ENCODE data around the gene NOMO2. TPM values are rescaled to one million over a fixed set of nuclear protein-coding genes. Genes with fewer than 3 reads are reported as not detected.
"Not testable (repeated sequence)": the region's sequence is repeated elsewhere in the genome, so short reads cannot be mapped to it uniquely, and the experiment has no call there.

The NOMO2 gene
- total and polyA plus RNA-seq, 5 experiments from 2014 or later: 40.9 to 60.8 (median 45.1) TPM

- H3K4me1 Mint-ChIP-seq, ATAC-seq, H3K36me3 Mint-ChIP-seq, H3K27ac Mint-ChIP-seq, POLR2A ChIA-PET, H3K4me3 Mint-ChIP-seq, DNase-seq, H3K27me3 Mint-ChIP-seq, H3K9me3 Mint-ChIP-seq: not testable (repeated sequence)
Observed at GRCh38 chr16:18589806-18590205, 27.9 kb upstream of the NOMO2 start.

GRCh38 chr16:18586560-18587540 is 25.0 kb upstream of the NOMO2 start:
- H3K4me3 Mint-ChIP-seq, H3K36me3 Mint-ChIP-seq, DNase-seq, H3K27ac Mint-ChIP-seq, ATAC-seq, H3K4me1 Mint-ChIP-seq, POLR2A ChIA-PET, H3K9me3 Mint-ChIP-seq, H3K27me3 Mint-ChIP-seq: not testable (repeated sequence)

GRCh38 chr16:18585789-18586188 is 23.9 kb upstream of the NOMO2 start:
- DNase-seq, H3K27ac Mint-ChIP-seq, H3K27me3 Mint-ChIP-seq, H3K4me1 Mint-ChIP-seq, H3K36me3 Mint-ChIP-seq, H3K4me3 Mint-ChIP-seq, POLR2A ChIA-PET, H3K9me3 Mint-ChIP-seq, ATAC-seq: not testable (repeated sequence)

- Mint-ChIP-seq H3K4me3 (no peak overlapping the region), H3K9me3 (no peaks in the 10 kb centered on the region), H3K4me1 (no peaks in the 10 kb centered on the region), H3K27me3 (peaks cover 0 to 2% (median 0%) of the 10 kb centered on the region in 5 donors), H3K27ac (no peak overlapping the region), H3K36me3 (no peaks in the 10 kb centered on the region)
- POLR2A ChIA-PET: no interaction called here
- no peak for ATAC-seq
- no peak for DNase-seq
Observed at GRCh38 chr16:18582902-18583301, 21.0 kb upstream of the NOMO2 start.

- H3K36me3 Mint-ChIP-seq, H3K9me3 Mint-ChIP-seq, ATAC-seq, H3K4me1 Mint-ChIP-seq, POLR2A ChIA-PET, H3K4me3 Mint-ChIP-seq, DNase-seq, H3K27ac Mint-ChIP-seq, H3K27me3 Mint-ChIP-seq: not testable (repeated sequence)
Observed at GRCh38 chr16:18580396-18580795, 18.5 kb upstream of the NOMO2 start.

- H3K27me3 Mint-ChIP-seq, H3K4me1 Mint-ChIP-seq, POLR2A ChIA-PET, H3K36me3 Mint-ChIP-seq, ATAC-seq, H3K4me3 Mint-ChIP-seq, DNase-seq, H3K27ac Mint-ChIP-seq, H3K9me3 Mint-ChIP-seq: not testable (repeated sequence)
Observed at GRCh38 chr16:18579261-18579660, 17.4 kb upstream of the NOMO2 start.

GRCh38 chr16:18577942-18578341 is 16.0 kb upstream of the NOMO2 start:
- ATAC-seq, H3K27me3 Mint-ChIP-seq, H3K27ac Mint-ChIP-seq, H3K9me3 Mint-ChIP-seq, H3K36me3 Mint-ChIP-seq, H3K4me1 Mint-ChIP-seq, DNase-seq, POLR2A ChIA-PET, H3K4me3 Mint-ChIP-seq: not testable (repeated sequence)

GRCh38 chr16:18575945-18576344 is 14.0 kb upstream of the NOMO2 start:
- H3K27ac Mint-ChIP-seq, POLR2A ChIA-PET, H3K36me3 Mint-ChIP-seq: not testable (repeated sequence)

GRCh38 chr16:18575298-18575917 is 13.5 kb upstream of the NOMO2 start:
- ATAC-seq, H3K4me3 Mint-ChIP-seq, POLR2A ChIA-PET, H3K9me3 Mint-ChIP-seq, DNase-seq, H3K36me3 Mint-ChIP-seq, H3K27me3 Mint-ChIP-seq, H3K4me1 Mint-ChIP-seq: not testable (repeated sequence)
- peak overlapping the region in 1 of 10 donors; percentile 59 for H3K27ac Mint-ChIP-seq

More at GRCh38 chr16:18575945-18576344, 14.0 kb upstream of the NOMO2 start:
- not testable (repeated sequence) for H3K4me1 Mint-ChIP-seq, DNase-seq, H3K27me3 Mint-ChIP-seq, ATAC-seq, H3K9me3 Mint-ChIP-seq, H3K4me3 Mint-ChIP-seq

- H3K4me3 Mint-ChIP-seq, ATAC-seq, DNase-seq, POLR2A ChIA-PET, H3K9me3 Mint-ChIP-seq, H3K27ac Mint-ChIP-seq, H3K4me1 Mint-ChIP-seq, H3K27me3 Mint-ChIP-seq, H3K36me3 Mint-ChIP-seq: not testable (repeated sequence)
Observed at GRCh38 chr16:18573887-18574286, 12.0 kb upstream of the NOMO2 start.

GRCh38 chr16:18572973-18573372 is 11.1 kb upstream of the NOMO2 start:
- H3K27ac Mint-ChIP-seq, H3K9me3 Mint-ChIP-seq, POLR2A ChIA-PET, H3K27me3 Mint-ChIP-seq, H3K4me3 Mint-ChIP-seq, H3K4me1 Mint-ChIP-seq, DNase-seq, ATAC-seq, H3K36me3 Mint-ChIP-seq: not testable (repeated sequence)

GRCh38 chr16:18571307-18571850 is 9.5 kb upstream of the NOMO2 start:
- H3K27me3 Mint-ChIP-seq, H3K36me3 Mint-ChIP-seq, H3K4me3 Mint-ChIP-seq, DNase-seq, POLR2A ChIA-PET, H3K9me3 Mint-ChIP-seq, H3K4me1 Mint-ChIP-seq, H3K27ac Mint-ChIP-seq: not testable (repeated sequence)
- ATAC-seq: peak in 1 of 2 donors; percentile 10

GRCh38 chr16:18570529-18571306 is 8.8 kb upstream of the NOMO2 start:
- H3K4me1 Mint-ChIP-seq, H3K4me3 Mint-ChIP-seq, H3K27me3 Mint-ChIP-seq, H3K9me3 Mint-ChIP-seq, POLR2A ChIA-PET, H3K27ac Mint-ChIP-seq, H3K36me3 Mint-ChIP-seq: not testable (repeated sequence)
- ATAC-seq (peak in 1 of 2 donors; percentile 50), DNase-seq (peak in 1 of 10 donors; percentile 18)

Measured in naive thymus-derived CD8-positive, alpha-beta T cell (primary cell).